Endometrial microvascular endothelial cells (primary cell): ENCODE measurements around the gene AGTPBP1. TPM values are rescaled to one million over a fixed set of nuclear protein-coding genes. Genes with fewer than 3 reads are reported as not detected.

Experiments used
- in situ Hi-C: cut with HindIII; loops from 2 replicates; pipeline ENCODE4 v1.10.0; 2017; ENCODE audit warnings: low sequenced_read_pairs, low pct_unique_long_range_greater_than_20kb; ENCODE audit errors: inconsistent ontology term
- total RNA-seq: library from RNA; depleted of rRNA; stranded (reverse); fragments of >200 nt; gene quantifications from one replicate; pipeline ENCODE4 v1.2.3, GENCODE V29; 2015; ENCODE audit errors: inconsistent ontology term

AGTPBP1 gene
- total RNA-seq, 1 donor from 2014 or later = 12.3 TPM

GRCh38 chr9:85516976-85517637, 224.6 kb downstream of the AGTPBP1 start:
- in situ Hi-C loops = no loop called here

GRCh38 chr9:85516455-85516854, 225.3 kb downstream of the AGTPBP1 start:
- in situ Hi-C loops = no loop called here

GRCh38 chr9:85515021-85515420, 226.7 kb downstream of the AGTPBP1 start:
- in situ Hi-C loops = no loop called here

- in situ Hi-C loops = no loop called here
Observed at GRCh38 chr9:85514256-85514655, 227.5 kb downstream of the AGTPBP1 start.

- in situ Hi-C loops = no loop called here
Observed at GRCh38 chr9:85511746-85512145, 230.0 kb downstream of the AGTPBP1 start.

- in situ Hi-C loops = no loop called here
Observed at GRCh38 chr9:85510830-85511504, 230.8 kb downstream of the AGTPBP1 start.

- in situ Hi-C loops = no loop called here
Observed at GRCh38 chr9:85508616-85509015, 233.1 kb downstream of the AGTPBP1 start.

GRCh38 chr9:85505612-85506011, 236.1 kb downstream of the AGTPBP1 start:
- in situ Hi-C loops = no loop called here

- in situ Hi-C loops = no loop called here
Observed at GRCh38 chr9:85502815-85503655, 238.7 kb downstream of the AGTPBP1 start.

GRCh38 chr9:85501882-85502281, 239.9 kb downstream of the AGTPBP1 start:
- in situ Hi-C loops = no loop called here

GRCh38 chr9:85501456-85501855, 240.3 kb downstream of the AGTPBP1 start:
- in situ Hi-C loops = no loop called here

Other genes with a start within 250 kb of the AGTPBP1 start
- gene NAA35, start 199.2 kb upstream of the AGTPBP1 start, total RNA-seq = 17.7 TPM